Natural killer cell (primary cell): ENCODE results near the gene EID1. TPM values are rescaled to one million over a fixed set of nuclear protein-coding genes. Genes with fewer than 3 reads are reported as not detected.

ENCODE experiments used
- ATAC-seq, 3 donors: fragments of 150-1000 bp in 2 of 3; fragments of 200-7000 bp in 1 of 3; cut with Tn5 transposase; 1 replicate in 1 of 3; 2 replicates in 2 of 3; pipeline ENCODE4 v1.10.0; 2021; ENCODE audit warnings: mild to moderate bottlenecking in 2 of 3, moderate library complexity in 2 of 3
- DNase-seq, 2 donors: peaks; one replicate each; pipeline versions ENCODE4 v3.0.0 to v3.0.0-alpha.2; 2013 to 2021; ENCODE audit warnings: mixed read lengths in 1 of 2
- H3K27ac ChIP-seq: one replicate; pipeline ENCODE4 v1.5.1; 2013; ENCODE audit warnings: mild to moderate bottlenecking, low read length
- H3K27me3 ChIP-seq: one replicate; pipeline ENCODE4 v1.6.1; 2013; ENCODE audit warnings: low read length; ENCODE audit not compliant: control insufficient read depth, insufficient read depth
- H3K36me3 ChIP-seq: one replicate; pipeline ENCODE4 v1.6.1; 2013; ENCODE audit warnings: low read length; ENCODE audit not compliant: control insufficient read depth, insufficient read depth
- H3K4me1 ChIP-seq: one replicate; pipeline ENCODE4 v1.6.1; 2013; ENCODE audit warnings: low read length; ENCODE audit not compliant: control insufficient read depth, insufficient read depth
- H3K4me3 ChIP-seq: one replicate; pipeline ENCODE4 v1.5.1; 2013; ENCODE audit warnings: low read length
- H3K9me3 ChIP-seq: one replicate; pipeline ENCODE4 v1.6.1; 2013; ENCODE audit warnings: low read length; ENCODE audit not compliant: control insufficient read depth, insufficient read depth
- H3K27ac Mint-ChIP-seq, 2 donors: one replicate each; pipeline ENCODE4 v1.8.0; 2022; ENCODE audit warnings: mild to moderate bottlenecking in 2 of 2, mixed read lengths in 2 of 2, moderate library complexity in 1 of 2
- H3K27me3 Mint-ChIP-seq, 2 donors: one replicate each; pipeline ENCODE4 v1.8.0; 2022; ENCODE audit warnings: low read depth in 2 of 2, mixed read lengths in 2 of 2
- H3K36me3 Mint-ChIP-seq: one replicate; pipeline ENCODE4 v1.8.0; 2022; ENCODE audit warnings: mixed read lengths
- H3K4me1 Mint-ChIP-seq, 2 donors: one replicate each; pipeline ENCODE4 v1.8.0; 2022; ENCODE audit warnings: mixed read lengths in 2 of 2
- H3K4me3 Mint-ChIP-seq: one replicate; pipeline ENCODE4 v1.8.0; 2022; ENCODE audit warnings: mild to moderate bottlenecking, moderate library complexity, mixed read lengths
- H3K9me3 Mint-ChIP-seq, 2 donors: one replicate each; pipeline ENCODE4 v1.8.0; 2022; ENCODE audit warnings: mixed read lengths in 2 of 2
- CTCF ChIP-seq: fragments of 200-600 bp; IDR thresholded peaks from one replicate; pipeline ENCODE4 v1.8.0; 2022; ENCODE audit warnings: antibody characterized with exemption
- WGBS: methylation state at CpG from one replicate; pipeline ENCODE4 v1.1.7; 2013; ENCODE audit warnings: missing lambda C conversion rate; ENCODE audit not compliant: insufficient coverage; 5-methylcytosine and 5-hydroxymethylcytosine counted together
- intact Hi-C: fragments of 100-400 bp; cut with micrococcal nuclease; formaldehyde crosslinking; loops from one replicate; pipeline ENCODE4 v1.14.2; 2022
- total RNA-seq, 4 donors: library from RNA; stranded (reverse); fragments of 120-200 nt in 1 of 4; gene quantifications; one replicate each; pipeline versions ENCODE4 v1.2.3 to v1.2.4, GENCODE V29; 2013 to 2022

EID1 gene
- total RNA-seq, 3 donors from 2014 or later (not counting 1 experiment from before 2014, with no cell fraction given): 63.5 to 70.2 (median 67.3) TPM

GRCh38 chr15:48869966-48870365, 8.0 kb upstream of the EID1 start:
- Histone ChIP-seq H3K27me3 (peaks cover 14% of the 10 kb centered on the region), H3K27ac (no peak overlapping the region), H3K9me3 (no peaks in the 10 kb centered on the region), H3K4me3 (no peak overlapping the region), H3K36me3 (no peaks in the 10 kb centered on the region), H3K4me1 (no peaks in the 10 kb centered on the region)
- no peak for ATAC-seq
- Mint-ChIP-seq H3K36me3 (no peaks in the 10 kb centered on the region), H3K4me3 (no peak overlapping the region), H3K4me1 (no peaks in the 10 kb centered on the region), H3K27ac (no peak overlapping the region), H3K9me3 (no peaks in the 10 kb centered on the region), H3K27me3 (peaks cover 19 to 54% of the 10 kb centered on the region in 2 donors)
- DNase-seq: no peak
- WGBS: no CpG with 5 or more reads among the region's 1 CpG
- intact Hi-C loops: loop anchor here (10.0 kb wide), 1 partner anchor 755 kb away; the partner anchor contains the start of genes DTWD1 and FAM227B
- TF ChIP-seq CTCF: no peak

- no peaks in the 10 kb centered on the region for H3K4me1 Mint-ChIP-seq
- Histone ChIP-seq H3K4me3 (no peak overlapping the region), H3K36me3 (no peaks in the 10 kb centered on the region), H3K27ac (no peak overlapping the region), H3K27me3 (peaks cover 14% of the 10 kb centered on the region), H3K9me3 (no peaks in the 10 kb centered on the region), H3K4me1 (no peaks in the 10 kb centered on the region)
- no peaks in the 10 kb centered on the region for H3K9me3 Mint-ChIP-seq
- H3K27ac Mint-ChIP-seq: no peak overlapping the region
- H3K27me3 Mint-ChIP-seq: peaks cover 10 to 48% of the 10 kb centered on the region in 2 donors
- no peak for TF ChIP-seq CTCF
- no peak overlapping the region for H3K4me3 Mint-ChIP-seq
- DNase-seq (no peak), ATAC-seq (no peak)
- intact Hi-C loops: loop anchor here (10.0 kb wide), 1 partner anchor 753 kb away; the partner anchor contains the start of genes DTWD1 and FAM227B
- no peaks in the 10 kb centered on the region for H3K36me3 Mint-ChIP-seq
Measured at GRCh38 chr15:48871542-48871941, 6.4 kb upstream of the EID1 start.

- Mint-ChIP-seq H3K4me1 (peaks cover 1 to 2% of the 10 kb centered on the region in 2 donors), H3K27me3 (peaks cover 9 to 45% of the 10 kb centered on the region in 2 donors), H3K4me3 (no peak overlapping the region), H3K27ac (no peak overlapping the region), H3K36me3 (no peaks in the 10 kb centered on the region), H3K9me3 (no peaks in the 10 kb centered on the region)
- intact Hi-C loops: loop anchor here (10.0 kb wide), 1 partner anchor 752 kb away; the partner anchor contains the start of genes DTWD1 and FAM227B
- Histone ChIP-seq H3K27ac (no peak overlapping the region), H3K27me3 (peaks cover 14% of the 10 kb centered on the region), H3K36me3 (no peaks in the 10 kb centered on the region), H3K4me1 (no peaks in the 10 kb centered on the region), H3K9me3 (no peaks in the 10 kb centered on the region), H3K4me3 (no peak overlapping the region)
- DNase-seq (no peak), ATAC-seq (no peak)
- no peak for TF ChIP-seq CTCF
- 100% methylated on average over 1 of the region's 2 CpGs for WGBS
Measured at GRCh38 chr15:48872632-48873031, 5.3 kb upstream of the EID1 start.
